Stimulated activated memory B cell treated with anti-CD40 and anti-IgM and Interleukin-4, amounts not matched to agents 10 μg/mL and 1 μg/mL and 100 μg/mL, for 72 hours (primary cell): ENCODE results near the gene GNB3.

Source experiments
- ATAC-seq: fragments of 150-1000 bp; cut with Tn5 transposase; 2 replicates; pipeline ENCODE4 v1.10.0; 2021
- H3K27ac Mint-ChIP-seq: one replicate; pipeline ENCODE4 v1.8.0; 2022; ENCODE audit warnings: mild to moderate bottlenecking, mixed read lengths
- H3K27me3 Mint-ChIP-seq: one replicate; pipeline ENCODE4 v1.8.0; 2022; ENCODE audit warnings: mixed read lengths
- H3K36me3 Mint-ChIP-seq: one replicate; pipeline ENCODE4 v1.8.0; 2022; ENCODE audit warnings: mixed read lengths
- H3K4me1 Mint-ChIP-seq: one replicate; pipeline ENCODE4 v1.8.0; 2022; ENCODE audit warnings: mixed read lengths
- H3K4me3 Mint-ChIP-seq: one replicate; pipeline ENCODE4 v1.8.0; 2022; ENCODE audit warnings: mild to moderate bottlenecking, moderate library complexity, mixed read lengths
- H3K9me3 Mint-ChIP-seq: one replicate; pipeline ENCODE4 v1.8.0; 2022; ENCODE audit warnings: mixed read lengths

The GNB3 gene

DNA sequence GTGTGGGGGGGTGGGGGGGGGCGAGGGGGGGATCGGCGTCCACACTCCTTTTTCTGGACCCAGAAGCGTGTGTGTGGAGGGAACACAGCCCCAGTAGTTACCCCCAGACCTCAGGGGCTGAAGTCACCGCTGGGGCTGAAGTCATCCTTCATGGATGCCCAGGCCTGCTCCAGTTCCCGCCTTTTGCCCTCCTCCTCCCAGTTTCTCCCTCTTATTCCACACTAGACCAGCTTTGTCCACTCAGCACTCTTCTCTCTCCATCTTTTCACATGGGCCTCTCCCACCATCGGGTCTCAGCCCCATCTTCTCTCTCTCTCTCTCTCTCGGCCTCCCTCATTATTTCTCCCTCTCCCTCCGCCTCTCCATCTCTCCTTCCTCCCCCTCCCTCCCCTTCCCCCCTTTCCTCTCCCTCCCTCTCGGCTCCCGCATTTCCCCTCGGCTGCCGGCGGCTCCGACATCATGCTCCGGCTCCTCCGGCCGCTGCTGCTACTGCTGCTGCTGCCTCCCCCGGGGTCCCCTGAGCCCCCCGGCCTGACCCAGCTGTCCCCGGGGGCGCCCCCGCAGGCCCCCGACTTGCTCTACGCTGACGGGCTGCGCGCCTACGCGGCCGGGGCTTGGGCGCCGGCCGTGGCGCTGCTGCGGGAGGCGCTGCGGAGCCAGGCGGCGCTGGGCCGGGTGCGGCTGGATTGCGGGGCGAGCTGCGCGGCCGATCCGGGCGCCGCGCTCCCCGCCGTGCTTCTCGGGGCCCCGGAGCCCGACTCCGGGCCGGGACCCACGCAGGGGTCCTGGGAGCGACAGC lies 12.5 kb upstream of the GNB3 start, which contains the start of gene P3H3:
P3H3 (plus strand) TSS at position 426 of the 799 bp plus-strand sequence; CDS start at position 460, 34 bp downstream.
- H3K9me3 Mint-ChIP-seq, result no peaks in the 10 kb centered on the region
- H3K4me1 Mint-ChIP-seq, result peaks cover 31% of the 10 kb centered on the region
- peaks cover 90% of the 10 kb centered on the region for H3K27me3 Mint-ChIP-seq
- peak within 1 kb of the TSS; percentile 77 for H3K27ac Mint-ChIP-seq
- H3K36me3 Mint-ChIP-seq, result no peaks in the 10 kb centered on the region
- ATAC-seq, result peak; percentile 8
- peak within 1 kb of the TSS; percentile 82 for H3K4me3 Mint-ChIP-seq

GRCh38 chr12:6828781-6829535 lies 11.8 kb upstream of the GNB3 start:
- Mint-ChIP-seq H3K9me3 (no peaks in the 10 kb centered on the region), H3K4me3 (peak overlapping the region; percentile 82), H3K4me1 (peaks cover 31% of the 10 kb centered on the region), H3K27me3 (peaks cover 82% of the 10 kb centered on the region), H3K27ac (peak overlapping the region; percentile 77), H3K36me3 (no peaks in the 10 kb centered on the region)
- peak; percentile 44 for ATAC-seq

DNA sequence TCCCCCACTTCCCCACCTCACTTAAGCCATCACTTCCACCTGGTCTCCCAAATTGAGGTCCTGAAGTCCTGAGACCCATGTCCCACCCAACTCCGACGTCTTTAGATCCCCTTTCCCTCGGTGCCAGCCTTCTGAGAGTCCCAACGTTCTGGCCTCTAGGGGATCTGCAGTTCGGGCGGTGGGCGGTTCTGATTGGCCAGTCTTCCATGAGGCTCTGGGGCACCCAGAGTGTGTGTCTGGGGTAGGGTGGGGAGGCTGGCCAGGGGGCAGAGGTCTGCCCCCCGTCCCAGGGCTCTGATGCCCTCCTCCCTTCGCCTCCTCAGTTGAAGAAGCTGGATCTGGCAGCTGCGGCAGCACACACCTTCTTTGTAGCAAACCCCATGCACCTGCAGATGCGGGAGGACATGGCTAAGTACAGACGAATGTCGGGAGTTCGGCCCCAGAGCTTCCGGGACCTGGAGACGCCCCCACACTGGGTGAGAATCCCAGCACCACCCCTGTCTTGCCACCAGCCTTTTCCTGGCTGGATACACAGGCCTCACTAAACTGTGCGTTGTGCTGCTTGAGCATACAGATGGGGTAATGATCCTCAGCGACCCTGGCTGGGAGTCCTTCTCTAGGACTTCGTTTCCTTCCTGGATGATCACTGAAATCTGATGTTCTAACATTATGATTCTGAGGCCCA lies 11.0 kb upstream of the GNB3 start:
- ATAC-seq, result no peak
- Mint-ChIP-seq H3K4me3 (peak overlapping the region; percentile 82), H3K9me3 (no peaks in the 10 kb centered on the region), H3K4me1 (peaks cover 31% of the 10 kb centered on the region), H3K36me3 (no peaks in the 10 kb centered on the region), H3K27me3 (peaks cover 75% of the 10 kb centered on the region), H3K27ac (peak overlapping the region; percentile 77)

DNA sequence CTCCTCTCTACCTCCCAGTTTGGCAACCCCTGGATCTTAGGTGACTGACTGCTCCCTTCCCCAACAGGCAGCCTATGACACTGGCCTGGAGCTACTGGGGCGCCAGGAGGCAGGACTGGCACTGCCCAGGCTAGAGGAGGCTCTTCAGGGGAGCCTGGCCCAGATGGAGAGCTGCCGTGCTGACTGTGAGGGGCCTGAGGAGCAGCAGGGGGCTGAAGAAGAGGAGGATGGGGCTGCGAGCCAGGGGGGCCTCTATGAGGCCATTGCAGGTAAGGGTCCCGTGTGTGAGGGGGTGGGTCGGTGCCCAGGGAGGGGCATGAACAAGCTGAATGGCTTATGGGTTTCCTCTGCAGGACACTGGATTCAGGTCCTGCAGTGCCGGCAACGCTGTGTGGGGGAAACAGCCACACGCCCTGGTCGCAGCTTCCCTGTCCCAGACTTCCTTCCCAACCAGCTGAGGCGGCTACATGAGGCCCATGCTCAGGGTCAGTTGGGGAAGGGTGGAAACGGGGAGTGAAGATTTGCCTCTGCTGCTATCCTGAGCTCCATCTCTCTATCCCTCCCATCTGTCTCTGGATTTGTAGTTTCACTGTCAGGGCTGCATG lies 10.3 kb upstream of the GNB3 start:
- Mint-ChIP-seq H3K27ac (no peak overlapping the region), H3K4me1 (peaks cover 30% of the 10 kb centered on the region), H3K36me3 (no peaks in the 10 kb centered on the region), H3K9me3 (no peaks in the 10 kb centered on the region), H3K4me3 (no peak overlapping the region), H3K27me3 (peaks cover 68% of the 10 kb centered on the region)
- no peak for ATAC-seq

DNA sequence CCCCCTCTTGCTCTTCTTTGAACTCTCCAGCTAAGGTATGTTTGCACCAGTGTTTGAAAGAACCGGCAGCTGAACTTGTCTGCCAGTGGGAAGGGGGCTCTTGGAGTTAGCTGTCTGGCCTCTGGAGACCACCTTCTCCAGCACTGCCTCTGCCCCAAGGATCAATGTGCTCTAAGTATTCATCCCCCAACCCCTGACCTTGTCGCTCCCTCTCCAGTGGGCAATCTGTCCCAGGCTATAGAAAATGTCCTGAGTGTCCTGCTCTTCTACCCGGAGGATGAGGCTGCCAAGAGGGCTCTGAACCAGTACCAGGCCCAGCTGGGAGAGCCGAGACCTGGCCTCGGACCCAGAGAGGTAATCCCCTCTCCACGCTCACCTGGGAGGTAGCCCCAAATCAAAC lies 9.7 kb upstream of the GNB3 start:
- H3K4me1 Mint-ChIP-seq, result peaks cover 32% of the 10 kb centered on the region
- no peak for ATAC-seq
- peaks cover 61% of the 10 kb centered on the region for H3K27me3 Mint-ChIP-seq
- H3K4me3 Mint-ChIP-seq, result no peak overlapping the region
- H3K9me3 Mint-ChIP-seq, result no peaks in the 10 kb centered on the region
- no peak overlapping the region for H3K27ac Mint-ChIP-seq
- H3K36me3 Mint-ChIP-seq, result no peaks in the 10 kb centered on the region

GRCh38 chr12:6831450-6831995 lies 9.2 kb upstream of the GNB3 start:
- Mint-ChIP-seq H3K27me3 (peaks cover 56% of the 10 kb centered on the region), H3K9me3 (no peaks in the 10 kb centered on the region), H3K27ac (no peak overlapping the region), H3K4me3 (no peak overlapping the region), H3K36me3 (no peaks in the 10 kb centered on the region), H3K4me1 (peaks cover 34% of the 10 kb centered on the region)
- no peak for ATAC-seq

- no peak overlapping the region for H3K4me3 Mint-ChIP-seq
- H3K36me3 Mint-ChIP-seq, result no peaks in the 10 kb centered on the region
- no peaks in the 10 kb centered on the region for H3K9me3 Mint-ChIP-seq
- peaks cover 32% of the 10 kb centered on the region for H3K4me1 Mint-ChIP-seq
- peaks cover 50% of the 10 kb centered on the region for H3K27me3 Mint-ChIP-seq
- no peak for ATAC-seq
- no peak overlapping the region for H3K27ac Mint-ChIP-seq
Observed at GRCh38 chr12:6832125-6832524, 8.6 kb upstream of the GNB3 start.

DNA sequence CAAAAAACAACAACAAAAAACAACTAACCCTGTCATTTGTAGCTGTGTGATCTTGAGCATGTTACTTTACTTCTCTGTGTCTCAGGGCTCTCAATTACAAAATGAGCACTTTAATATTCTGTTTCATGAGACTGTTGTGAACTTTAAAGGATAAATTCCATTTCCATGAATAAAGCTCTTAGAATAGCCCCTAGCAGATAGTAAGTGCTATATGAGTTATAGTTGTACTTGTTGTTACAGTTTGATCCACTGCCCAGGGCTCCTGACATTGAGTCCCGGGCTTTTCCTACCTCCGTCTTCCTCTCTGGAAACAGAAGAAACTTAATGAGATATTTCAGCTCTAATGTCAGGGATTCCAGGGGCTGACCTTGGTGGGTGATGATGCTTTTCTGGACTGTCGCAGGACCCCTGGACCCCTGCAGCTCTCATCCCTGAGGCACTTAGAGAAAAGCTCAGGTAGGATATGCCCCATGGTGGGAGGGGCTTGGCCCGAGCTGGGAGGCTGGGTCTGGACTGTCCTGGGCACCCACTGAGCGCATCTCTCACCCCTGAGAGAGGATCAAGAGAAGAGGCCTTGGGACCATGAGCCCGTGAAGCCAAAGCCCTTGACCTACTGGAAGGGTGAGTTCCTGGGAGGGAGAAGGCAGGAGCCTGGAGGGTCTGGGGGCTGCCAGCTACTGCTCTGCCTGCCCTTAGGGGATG lies 7.4 kb upstream of the GNB3 start:
- no peaks in the 10 kb centered on the region for H3K9me3 Mint-ChIP-seq
- ATAC-seq, result no peak
- no peak overlapping the region for H3K4me3 Mint-ChIP-seq
- H3K27ac Mint-ChIP-seq, result no peak overlapping the region
- H3K27me3 Mint-ChIP-seq, result peaks cover 38% of the 10 kb centered on the region
- peaks cover 21% of the 10 kb centered on the region for H3K4me1 Mint-ChIP-seq
- no peaks in the 10 kb centered on the region for H3K36me3 Mint-ChIP-seq

- Mint-ChIP-seq H3K4me1 (peaks cover 21% of the 10 kb centered on the region), H3K9me3 (no peaks in the 10 kb centered on the region), H3K27ac (no peak overlapping the region), H3K27me3 (peaks cover 30% of the 10 kb centered on the region), H3K36me3 (no peaks in the 10 kb centered on the region), H3K4me3 (no peak overlapping the region)
- ATAC-seq, result no peak
Observed at GRCh38 chr12:6834254-6834653, 6.5 kb upstream of the GNB3 start.

- H3K4me1 Mint-ChIP-seq, result peaks cover 22% of the 10 kb centered on the region
- peaks cover 24% of the 10 kb centered on the region for H3K27me3 Mint-ChIP-seq
- no peak overlapping the region for H3K27ac Mint-ChIP-seq
- no peaks in the 10 kb centered on the region for H3K36me3 Mint-ChIP-seq
- H3K9me3 Mint-ChIP-seq, result no peaks in the 10 kb centered on the region
- no peak for ATAC-seq
- no peak overlapping the region for H3K4me3 Mint-ChIP-seq
Observed at GRCh38 chr12:6834873-6835272, 5.9 kb upstream of the GNB3 start.

GRCh38 chr12:6836851-6837250 lies 3.9 kb upstream of the GNB3 start:
- ATAC-seq, result no peak
- H3K9me3 Mint-ChIP-seq, result no peaks in the 10 kb centered on the region
- no peak overlapping the region for H3K27ac Mint-ChIP-seq
- H3K27me3 Mint-ChIP-seq, result peaks cover 4% of the 10 kb centered on the region
- no peaks in the 10 kb centered on the region for H3K36me3 Mint-ChIP-seq
- peaks cover 30% of the 10 kb centered on the region for H3K4me1 Mint-ChIP-seq
- no peak overlapping the region for H3K4me3 Mint-ChIP-seq

GRCh38 chr12:6837370-6838060 lies 3.2 kb upstream of the GNB3 start:
- no peak overlapping the region for H3K27ac Mint-ChIP-seq
- H3K9me3 Mint-ChIP-seq, result no peaks in the 10 kb centered on the region
- H3K36me3 Mint-ChIP-seq, result no peaks in the 10 kb centered on the region
- no peaks in the 10 kb centered on the region for H3K27me3 Mint-ChIP-seq
- H3K4me3 Mint-ChIP-seq, result no peak overlapping the region
- ATAC-seq, result no peak
- H3K4me1 Mint-ChIP-seq, result peaks cover 30% of the 10 kb centered on the region

- H3K4me1 Mint-ChIP-seq, result peaks cover 34% of the 10 kb centered on the region
- no peaks in the 10 kb centered on the region for H3K9me3 Mint-ChIP-seq
- no peak overlapping the region for H3K27ac Mint-ChIP-seq
- H3K4me3 Mint-ChIP-seq, result no peak overlapping the region
- no peak for ATAC-seq
- no peaks in the 10 kb centered on the region for H3K36me3 Mint-ChIP-seq
- no peaks in the 10 kb centered on the region for H3K27me3 Mint-ChIP-seq
Observed at GRCh38 chr12:6838854-6839253, 1.9 kb upstream of the GNB3 start.
